ENCODE results near the gene CORO6. TPM values are rescaled to one million over a fixed set of nuclear protein-coding genes. Genes with fewer than 3 reads are reported as not detected.

Gene CORO6
- total and polyA plus RNA-seq, 2 of the 13 experiments (the other 11 are each of a cell fraction or from before 2014, with no cell fraction given) = 0.42 to 0.82 TPM

DNA sequence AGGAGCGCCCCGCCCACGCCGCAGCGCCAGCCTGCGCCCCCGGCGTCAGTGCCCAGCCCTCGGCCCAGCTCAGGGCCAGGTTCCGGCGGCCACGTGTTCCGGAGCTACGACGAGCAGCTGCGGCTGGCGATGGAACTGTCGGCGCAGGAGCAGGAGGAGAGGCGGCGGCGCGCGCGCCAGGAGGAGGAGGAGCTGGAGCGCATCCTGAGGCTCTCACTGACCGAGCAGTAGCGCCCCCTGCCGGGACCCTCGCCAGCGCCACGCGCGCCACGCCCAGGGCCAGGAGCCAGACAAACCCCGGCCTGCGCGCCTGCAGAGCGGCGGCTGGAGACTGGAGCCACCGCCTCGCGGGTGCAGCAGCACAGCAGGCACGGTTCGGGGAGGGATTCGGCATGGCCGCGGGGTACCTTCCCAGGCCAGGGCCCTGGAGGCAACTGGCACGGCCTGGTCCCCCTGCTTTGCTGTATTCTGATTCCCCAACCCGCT lies 9.3 kb downstream of the CORO6 start (continued):
- TF ChIP-seq, protein P1, sequence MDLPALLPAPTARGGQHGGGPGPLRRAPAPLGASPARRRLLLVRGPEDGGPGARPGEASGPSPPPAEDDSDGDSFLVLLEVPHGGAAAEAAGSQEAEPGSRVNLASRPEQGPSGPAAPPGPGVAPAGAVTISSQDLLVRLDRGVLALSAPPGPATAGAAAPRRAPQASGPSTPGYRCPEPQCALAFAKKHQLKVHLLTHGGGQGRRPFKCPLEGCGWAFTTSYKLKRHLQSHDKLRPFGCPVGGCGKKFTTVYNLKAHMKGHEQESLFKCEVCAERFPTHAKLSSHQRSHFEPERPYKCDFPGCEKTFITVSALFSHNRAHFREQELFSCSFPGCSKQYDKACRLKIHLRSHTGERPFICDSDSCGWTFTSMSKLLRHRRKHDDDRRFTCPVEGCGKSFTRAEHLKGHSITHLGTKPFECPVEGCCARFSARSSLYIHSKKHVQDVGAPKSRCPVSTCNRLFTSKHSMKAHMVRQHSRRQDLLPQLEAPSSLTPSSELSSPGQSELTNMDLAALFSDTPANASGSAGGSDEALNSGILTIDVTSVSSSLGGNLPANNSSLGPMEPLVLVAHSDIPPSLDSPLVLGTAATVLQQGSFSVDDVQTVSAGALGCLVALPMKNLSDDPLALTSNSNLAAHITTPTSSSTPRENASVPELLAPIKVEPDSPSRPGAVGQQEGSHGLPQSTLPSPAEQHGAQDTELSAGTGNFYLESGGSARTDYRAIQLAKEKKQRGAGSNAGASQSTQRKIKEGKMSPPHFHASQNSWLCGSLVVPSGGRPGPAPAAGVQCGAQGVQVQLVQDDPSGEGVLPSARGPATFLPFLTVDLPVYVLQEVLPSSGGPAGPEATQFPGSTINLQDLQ (CRISPR knock-in tag; IDR thresholded peaks at IDR 0.05) = no peak
- TF ChIP-seq MYNN (CRISPR knock-in tag; IDR thresholded peaks at IDR 0.05; ENCODE audit: low read depth) (no peak), NCOA5 (CRISPR knock-in tag; IDR thresholded peaks at IDR 0.05) (no peak), ZNF570 (CRISPR knock-in tag; IDR thresholded peaks at IDR 0.05; ENCODE audit: borderline replicate concordance) (0 out of 2 replicates have a peak, but pooled peaks have one; percentile 31), ZNF264 (CRISPR knock-in tag; IDR thresholded peaks at IDR 0.05) (no peak), POLR2A (IDR thresholded peaks at IDR 0.05; ENCODE audit: insufficient read depth in 1 of 2, low read depth in 2 of 2, low read length in 2 of 2) (no peak), DNMT3B (CRISPR knock-in tag; conservative IDR thresholded peaks at IDR 0.05) (no peak; the same call in 1 of the 2 replicates), RBFOX2 (IDR thresholded peaks at IDR 0.05; ENCODE audit: low read depth, low read length) (peak; percentile 60; the same call in 1 of the 2 replicates), ZNF383 (CRISPR knock-in tag; IDR thresholded peaks at IDR 0.05; ENCODE audit: borderline replicate concordance) (no peak), U2AF1 (optimal IDR thresholded peaks at IDR 0.05; ENCODE audit: low read depth, low read length) (no peak), ZNF543 (CRISPR knock-in tag; IDR thresholded peaks at IDR 0.05) (0 out of 2 replicates have a peak, but pooled peaks have one; percentile 43), JUNB (CRISPR knock-in tag; IDR thresholded peaks at IDR 0.05; ENCODE audit: borderline replicate concordance) (no peak), HDAC6 (IDR thresholded peaks at IDR 0.05; ENCODE audit: low read depth, low read length) (no peak), HNRNPK (IDR thresholded peaks at IDR 0.05; ENCODE audit: low read depth, low read length, poor library complexity, severe bottlenecking) (no peak), PRMT3 (CRISPR knock-in tag; IDR thresholded peaks at IDR 0.05; ENCODE audit: borderline replicate concordance, low read depth) (peak; percentile 87; the same call in 1 of the 2 replicates), ZNF496 (CRISPR knock-in tag; IDR thresholded peaks at IDR 0.05; ENCODE audit: insufficient replicate concordance) (no peak)
- TF ChIP-seq, protein P2, sequence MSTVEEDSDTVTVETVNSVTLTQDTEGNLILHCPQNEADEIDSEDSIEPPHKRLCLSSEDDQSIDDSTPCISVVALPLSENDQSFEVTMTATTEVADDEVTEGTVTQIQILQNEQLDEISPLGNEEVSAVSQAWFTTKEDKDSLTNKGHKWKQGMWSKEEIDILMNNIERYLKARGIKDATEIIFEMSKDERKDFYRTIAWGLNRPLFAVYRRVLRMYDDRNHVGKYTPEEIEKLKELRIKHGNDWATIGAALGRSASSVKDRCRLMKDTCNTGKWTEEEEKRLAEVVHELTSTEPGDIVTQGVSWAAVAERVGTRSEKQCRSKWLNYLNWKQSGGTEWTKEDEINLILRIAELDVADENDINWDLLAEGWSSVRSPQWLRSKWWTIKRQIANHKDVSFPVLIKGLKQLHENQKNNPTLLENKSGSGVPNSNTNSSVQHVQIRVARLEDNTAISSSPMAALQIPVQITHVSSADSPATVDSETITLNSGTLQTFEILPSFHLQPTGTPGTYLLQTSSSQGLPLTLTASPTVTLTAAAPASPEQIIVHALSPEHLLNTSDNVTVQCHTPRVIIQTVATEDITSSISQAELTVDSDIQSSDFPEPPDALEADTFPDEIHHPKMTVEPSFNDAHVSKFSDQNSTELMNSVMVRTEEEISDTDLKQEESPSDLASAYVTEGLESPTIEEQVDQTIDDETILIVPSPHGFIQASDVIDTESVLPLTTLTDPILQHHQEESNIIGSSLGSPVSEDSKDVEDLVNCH (CRISPR knock-in tag; IDR thresholded peaks at IDR 0.05) = no peak
- TF ChIP-seq, protein P3, sequence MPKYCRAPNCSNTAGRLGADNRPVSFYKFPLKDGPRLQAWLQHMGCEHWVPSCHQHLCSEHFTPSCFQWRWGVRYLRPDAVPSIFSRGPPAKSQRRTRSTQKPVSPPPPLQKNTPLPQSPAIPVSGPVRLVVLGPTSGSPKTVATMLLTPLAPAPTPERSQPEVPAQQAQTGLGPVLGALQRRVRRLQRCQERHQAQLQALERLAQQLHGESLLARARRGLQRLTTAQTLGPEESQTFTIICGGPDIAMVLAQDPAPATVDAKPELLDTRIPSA (CRISPR knock-in tag; IDR thresholded peaks at IDR 0.05; ENCODE audit: borderline replicate concordance) = no peak; the same call in 1 of the 2 replicates
- TF ChIP-seq, protein P4, sequence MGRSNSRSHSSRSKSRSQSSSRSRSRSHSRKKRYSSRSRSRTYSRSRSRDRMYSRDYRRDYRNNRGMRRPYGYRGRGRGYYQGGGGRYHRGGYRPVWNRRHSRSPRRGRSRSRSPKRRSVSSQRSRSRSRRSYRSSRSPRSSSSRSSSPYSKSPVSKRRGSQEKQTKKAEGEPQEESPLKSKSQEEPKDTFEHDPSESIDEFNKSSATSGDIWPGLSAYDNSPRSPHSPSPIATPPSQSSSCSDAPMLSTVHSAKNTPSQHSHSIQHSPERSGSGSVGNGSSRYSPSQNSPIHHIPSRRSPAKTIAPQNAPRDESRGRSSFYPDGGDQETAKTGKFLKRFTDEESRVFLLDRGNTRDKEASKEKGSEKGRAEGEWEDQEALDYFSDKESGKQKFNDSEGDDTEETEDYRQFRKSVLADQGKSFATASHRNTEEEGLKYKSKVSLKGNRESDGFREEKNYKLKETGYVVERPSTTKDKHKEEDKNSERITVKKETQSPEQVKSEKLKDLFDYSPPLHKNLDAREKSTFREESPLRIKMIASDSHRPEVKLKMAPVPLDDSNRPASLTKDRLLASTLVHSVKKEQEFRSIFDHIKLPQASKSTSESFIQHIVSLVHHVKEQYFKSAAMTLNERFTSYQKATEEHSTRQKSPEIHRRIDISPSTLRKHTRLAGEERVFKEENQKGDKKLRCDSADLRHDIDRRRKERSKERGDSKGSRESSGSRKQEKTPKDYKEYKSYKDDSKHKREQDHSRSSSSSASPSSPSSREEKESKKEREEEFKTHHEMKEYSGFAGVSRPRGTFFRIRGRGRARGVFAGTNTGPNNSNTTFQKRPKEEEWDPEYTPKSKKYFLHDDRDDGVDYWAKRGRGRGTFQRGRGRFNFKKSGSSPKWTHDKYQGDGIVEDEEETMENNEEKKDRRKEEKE (IDR thresholded peaks at IDR 0.05) = no peak
- TF ChIP-seq, protein P5, sequence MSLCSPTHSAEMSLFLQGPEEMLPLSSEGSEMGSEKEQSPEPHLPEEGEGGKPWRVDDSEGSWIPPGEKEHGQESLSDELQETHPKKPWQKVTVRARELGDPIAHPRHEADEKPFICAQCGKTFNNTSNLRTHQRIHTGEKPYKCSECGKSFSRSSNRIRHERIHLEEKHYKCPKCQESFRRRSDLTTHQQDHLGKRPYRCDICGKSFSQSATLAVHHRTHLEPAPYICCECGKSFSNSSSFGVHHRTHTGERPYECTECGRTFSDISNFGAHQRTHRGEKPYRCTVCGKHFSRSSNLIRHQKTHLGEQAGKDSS (CRISPR knock-in tag; IDR thresholded peaks at IDR 0.05; ENCODE audit: borderline replicate concordance, low read depth) = peak; percentile 79; the same call in 1 of the 2 replicates
